ENCODE results near the gene ADORA3.

DNA sequence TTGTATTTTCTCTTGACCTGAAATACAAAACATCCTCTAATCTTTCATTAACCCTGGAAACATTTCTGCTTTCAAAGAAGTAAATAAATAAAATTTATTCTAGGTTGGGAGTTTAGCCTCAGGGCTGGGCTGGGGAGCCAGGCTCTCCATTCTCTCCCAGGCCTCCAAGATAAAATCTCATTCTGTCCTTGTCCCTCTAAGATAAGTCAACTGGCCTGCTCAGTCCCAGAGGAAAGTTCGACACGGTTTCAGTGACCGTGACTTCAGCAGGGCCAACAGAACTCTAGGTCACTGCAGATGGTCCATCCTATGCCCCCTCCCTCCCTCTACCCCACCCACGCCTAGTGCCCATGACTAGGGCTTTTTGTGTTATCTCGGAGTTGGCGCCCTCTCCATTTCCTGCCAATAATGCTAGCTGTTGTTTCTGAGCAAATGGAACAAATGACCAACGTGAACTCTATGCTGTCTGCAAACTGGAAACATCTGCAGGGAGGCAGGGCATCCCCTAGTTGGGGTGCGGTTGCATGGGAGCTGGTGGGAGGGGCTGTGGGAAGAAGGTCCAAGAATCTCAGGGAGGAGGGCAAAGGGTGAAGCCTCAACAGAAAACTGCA is 10.1 kb upstream of the ADORA3 start:
- TF ChIP-seq YY1 (IDR thresholded peaks at IDR 0.05; ENCODE audit: insufficient read depth, insufficient read length): no peak
- TF ChIP-seq SUZ12 (IDR thresholded peaks at IDR 0.05; ENCODE audit: extremely low read depth, insufficient read depth, insufficient read length): no peak
- no peak for TF ChIP-seq ZNF274 (IDR thresholded peaks at IDR 0.05; ENCODE audit: low read depth, low read length)

Data from NT2/D1 (cell line).